Measurements from ENCODE around the gene ANKRD62. TPM values are rescaled to one million over a fixed set of nuclear protein-coding genes. Genes with fewer than 3 reads are reported as not detected.
"Not testable (repeated sequence)": the region's sequence is repeated elsewhere in the genome, so short reads cannot be mapped to it uniquely, and the experiment has no call there.

The ANKRD62 gene
- total RNA-seq, 2 donors from 2014 or later = not detected

GRCh38 chr18:12059334-12060181 lies 34.1 kb upstream of the ANKRD62 start:
- Mint-ChIP-seq H3K27ac (no peak overlapping the region), H3K4me3 (no peak overlapping the region), H3K27me3 (no peaks in the 10 kb centered on the region), H3K4me1 (peaks cover 4% of the 10 kb centered on the region), H3K36me3 (ENCODE audit: low read depth) (no peaks in the 10 kb centered on the region), H3K9me3 (no peaks in the 10 kb centered on the region)
- ATAC-seq (replicated peaks) = no peak

GRCh38 chr18:12060182-12060870 lies 33.3 kb upstream of the ANKRD62 start:
- H3K9me3 Mint-ChIP-seq = no peaks in the 10 kb centered on the region
- H3K27ac Mint-ChIP-seq = no peak overlapping the region
- no peaks in the 10 kb centered on the region for H3K27me3 Mint-ChIP-seq
- no peak overlapping the region for H3K4me3 Mint-ChIP-seq
- no peaks in the 10 kb centered on the region for H3K36me3 Mint-ChIP-seq (ENCODE audit: low read depth)
- ATAC-seq (replicated peaks) = no peak
- peaks cover 4% of the 10 kb centered on the region for H3K4me1 Mint-ChIP-seq

- no peak overlapping the region for H3K4me3 Mint-ChIP-seq
- no peak for ATAC-seq (replicated peaks)
These were observed 32.0 kb upstream of the ANKRD62 start for GRCh38 chr18:12061685-12062084.

GRCh38 chr18:12062974-12063373 lies 30.7 kb upstream of the ANKRD62 start:
- no peak for ATAC-seq (replicated peaks)
- Mint-ChIP-seq H3K36me3 (ENCODE audit: low read depth) (no peaks in the 10 kb centered on the region), H3K4me3 (no peak overlapping the region), H3K9me3 (no peaks in the 10 kb centered on the region), H3K4me1 (no peaks in the 10 kb centered on the region), H3K27me3 (no peaks in the 10 kb centered on the region), H3K27ac (no peak overlapping the region)

More at GRCh38 chr18:12061685-12062084, 32.0 kb upstream of the ANKRD62 start:
- no peaks in the 10 kb centered on the region for H3K36me3 Mint-ChIP-seq (ENCODE audit: low read depth)
- no peaks in the 10 kb centered on the region for H3K4me1 Mint-ChIP-seq
- H3K27ac Mint-ChIP-seq = no peak overlapping the region
- no peaks in the 10 kb centered on the region for H3K9me3 Mint-ChIP-seq
- no peaks in the 10 kb centered on the region for H3K27me3 Mint-ChIP-seq

- Mint-ChIP-seq H3K27ac (no peak overlapping the region), H3K36me3 (ENCODE audit: low read depth) (no peaks in the 10 kb centered on the region), H3K4me1 (no peaks in the 10 kb centered on the region), H3K9me3 (no peaks in the 10 kb centered on the region), H3K27me3 (peaks cover 4% of the 10 kb centered on the region), H3K4me3 (no peak overlapping the region)
- no peak for ATAC-seq (replicated peaks)
These were observed 29.4 kb upstream of the ANKRD62 start for GRCh38 chr18:12064086-12064763.

- peaks cover 4% of the 10 kb centered on the region for H3K27me3 Mint-ChIP-seq
- no peaks in the 10 kb centered on the region for H3K36me3 Mint-ChIP-seq (ENCODE audit: low read depth)
- no peak for ATAC-seq (replicated peaks)
- no peaks in the 10 kb centered on the region for H3K4me1 Mint-ChIP-seq
- H3K4me3 Mint-ChIP-seq = no peak overlapping the region
- H3K27ac Mint-ChIP-seq = no peak overlapping the region
- no peaks in the 10 kb centered on the region for H3K9me3 Mint-ChIP-seq
These were observed 28.2 kb upstream of the ANKRD62 start for GRCh38 chr18:12065397-12065796.

- H3K9me3 Mint-ChIP-seq = no peaks in the 10 kb centered on the region
- no peak overlapping the region for H3K4me3 Mint-ChIP-seq
- H3K4me1 Mint-ChIP-seq = no peaks in the 10 kb centered on the region
- H3K27ac Mint-ChIP-seq = no peak overlapping the region
- peaks cover 7% of the 10 kb centered on the region for H3K27me3 Mint-ChIP-seq
- ATAC-seq (replicated peaks) = no peak
- no peaks in the 10 kb centered on the region for H3K36me3 Mint-ChIP-seq (ENCODE audit: low read depth)
These were observed 26.6 kb upstream of the ANKRD62 start for GRCh38 chr18:12066910-12067511.

GRCh38 chr18:12067671-12068070 lies 26.0 kb upstream of the ANKRD62 start:
- Mint-ChIP-seq H3K9me3 (no peaks in the 10 kb centered on the region), H3K36me3 (ENCODE audit: low read depth) (no peaks in the 10 kb centered on the region)

GRCh38 chr18:12068316-12068949 lies 25.2 kb upstream of the ANKRD62 start:
- H3K36me3 Mint-ChIP-seq (ENCODE audit: low read depth); H3K4me3 Mint-ChIP-seq; H3K9me3 Mint-ChIP-seq; ATAC-seq (replicated peaks); H3K4me1 Mint-ChIP-seq; H3K27ac Mint-ChIP-seq: not testable (repeated sequence)
- H3K27me3 Mint-ChIP-seq = peaks cover 10% of the 10 kb centered on the region

More at GRCh38 chr18:12067671-12068070, 26.0 kb upstream of the ANKRD62 start:
- ATAC-seq (replicated peaks) = no peak
- H3K4me1 Mint-ChIP-seq = no peaks in the 10 kb centered on the region
- H3K27ac Mint-ChIP-seq = no peak overlapping the region
- peaks cover 7% of the 10 kb centered on the region for H3K27me3 Mint-ChIP-seq
- H3K4me3 Mint-ChIP-seq = no peak overlapping the region

- Mint-ChIP-seq H3K4me3 (no peak overlapping the region), H3K27ac (no peak overlapping the region), H3K36me3 (ENCODE audit: low read depth) (no peaks in the 10 kb centered on the region), H3K27me3 (peaks cover 12% of the 10 kb centered on the region), H3K9me3 (no peaks in the 10 kb centered on the region), H3K4me1 (no peaks in the 10 kb centered on the region)
- no peak for ATAC-seq (replicated peaks)
These were observed 24.7 kb upstream of the ANKRD62 start for GRCh38 chr18:12068950-12069320.

GRCh38 chr18:12071066-12071465 lies 22.6 kb upstream of the ANKRD62 start:
- H3K4me1 Mint-ChIP-seq; H3K27ac Mint-ChIP-seq; ATAC-seq (replicated peaks); H3K4me3 Mint-ChIP-seq; H3K36me3 Mint-ChIP-seq (ENCODE audit: low read depth); H3K9me3 Mint-ChIP-seq: not testable (repeated sequence)
- H3K27me3 Mint-ChIP-seq = peaks cover 28% of the 10 kb centered on the region

GRCh38 chr18:12072996-12073395 lies 20.6 kb upstream of the ANKRD62 start:
- Mint-ChIP-seq H3K27me3 (peaks cover 28% of the 10 kb centered on the region), H3K36me3 (ENCODE audit: low read depth) (no peaks in the 10 kb centered on the region)

GRCh38 chr18:12074736-12075135 lies 18.9 kb upstream of the ANKRD62 start:
- H3K4me1 Mint-ChIP-seq = no peaks in the 10 kb centered on the region
- H3K9me3 Mint-ChIP-seq = no peaks in the 10 kb centered on the region
- no peak overlapping the region for H3K4me3 Mint-ChIP-seq
- H3K27me3 Mint-ChIP-seq = peaks cover 24% of the 10 kb centered on the region
- no peak overlapping the region for H3K27ac Mint-ChIP-seq
- ATAC-seq (replicated peaks) = no peak
- no peaks in the 10 kb centered on the region for H3K36me3 Mint-ChIP-seq (ENCODE audit: low read depth)

More at GRCh38 chr18:12072996-12073395, 20.6 kb upstream of the ANKRD62 start:
- Mint-ChIP-seq H3K4me3 (no peak overlapping the region), H3K27ac (no peak overlapping the region), H3K9me3 (no peaks in the 10 kb centered on the region), H3K4me1 (no peaks in the 10 kb centered on the region)
- ATAC-seq (replicated peaks) = no peak

All from activated T-helper 17 cell treated with anti-CD3 and anti-CD28 coated beads, Interleukin-2, amount 50 U/mL, for 72 hours (primary cell).